T-helper 9 cell (primary cell): ENCODE measurements around the gene MERTK.
"Not testable (repeated sequence)": the region's sequence is repeated elsewhere in the genome, so short reads cannot be mapped to it uniquely, and the experiment has no call there.

Experiments
- DNase-seq: peaks from one replicate; pipeline ENCODE4 v3.0.0-alpha.2; 2020

Gene MERTK

GRCh38 chr2:112048236-112048592 lies 149.8 kb downstream of the MERTK start:
- DNase-seq = no peak

GRCh38 chr2:112048887-112049286 lies 150.5 kb downstream of the MERTK start:
- DNase-seq = no peak

GRCh38 chr2:112050316-112050715 lies 151.9 kb downstream of the MERTK start:
- DNase-seq = no peak

GRCh38 chr2:112053917-112054846 lies 155.8 kb downstream of the MERTK start:
- DNase-seq = peak; percentile 99

- peak; percentile 99 for DNase-seq
Observed at GRCh38 chr2:112054847-112055729, 156.7 kb downstream of the MERTK start, which contains the start of gene TMEM87B. Gene TMEM87B, plus strand, starts transcription at chr2:112055269. Its CDS starts 323 bp downstream, at chr2:112055592.

GRCh38 chr2:112055730-112056625 lies 157.6 kb downstream of the MERTK start:
- DNase-seq = no peak

- no peak for DNase-seq
Observed at GRCh38 chr2:112056626-112056987, 158.2 kb downstream of the MERTK start.

GRCh38 chr2:112059671-112060070 lies 161.3 kb downstream of the MERTK start:
- DNase-seq = no peak

- DNase-seq = no peak
Observed at GRCh38 chr2:112061299-112061698, 162.9 kb downstream of the MERTK start.

GRCh38 chr2:112061840-112062239 lies 163.4 kb downstream of the MERTK start:
- no peak for DNase-seq

- no peak for DNase-seq
Observed at GRCh38 chr2:112062894-112063293, 164.5 kb downstream of the MERTK start.

GRCh38 chr2:112065486-112065885 lies 167.1 kb downstream of the MERTK start:
- DNase-seq = no peak

GRCh38 chr2:112065966-112066365 lies 167.6 kb downstream of the MERTK start:
- DNase-seq = no peak

GRCh38 chr2:112069794-112070193 lies 171.4 kb downstream of the MERTK start:
- not testable (repeated sequence) for DNase-seq

GRCh38 chr2:112073875-112074274 lies 175.5 kb downstream of the MERTK start:
- DNase-seq = no peak

GRCh38 chr2:112074506-112074905 lies 176.1 kb downstream of the MERTK start:
- DNase-seq = no peak

GRCh38 chr2:112075490-112076260 lies 177.3 kb downstream of the MERTK start:
- no peak for DNase-seq

GRCh38 chr2:112077814-112078213 lies 179.4 kb downstream of the MERTK start:
- DNase-seq = no peak
